Mesodermal cell (in vitro differentiated cells): Measurements from ENCODE around the gene CCDC88C.

Source experiments
- H3K27ac ChIP-seq: 2 replicates; pipeline ENCODE4 v1.7.0; 2013; ENCODE audit warnings: mild to moderate bottlenecking, low read depth, low read length, moderate library complexity; ENCODE audit not compliant: severe bottlenecking
- H3K36me3 ChIP-seq: 2 replicates; pipeline ENCODE4 v1.7.1; 2013; ENCODE audit warnings: mild to moderate bottlenecking, low read length, moderate library complexity; ENCODE audit not compliant: control insufficient read depth, insufficient read depth
- H3K4me1 ChIP-seq: one replicate; pipeline ENCODE4 v1.7.1; 2013; ENCODE audit warnings: mild to moderate bottlenecking, low read length; ENCODE audit not compliant: insufficient read depth, control insufficient read depth, poor library complexity, severe bottlenecking
- H3K4me3 ChIP-seq: 2 replicates; pipeline ENCODE4 v1.7.0; 2013; ENCODE audit warnings: low read length, control low read depth, mild to moderate bottlenecking; ENCODE audit not compliant: insufficient read depth, poor library complexity, severe bottlenecking; ENCODE audit errors: extremely low read depth
- H3K9me3 ChIP-seq: 2 replicates; pipeline ENCODE4 v1.7.1; 2013; ENCODE audit warnings: mild to moderate bottlenecking, low read length, moderate library complexity; ENCODE audit not compliant: control insufficient read depth
- WGBS, 2 experiments: methylation state at CpG; one replicate each; pipeline ENCODE4 v1.1.5; 2013; ENCODE audit warnings: missing lambda C conversion rate in 2 of 2; ENCODE audit not compliant: insufficient coverage in 2 of 2; 5-methylcytosine and 5-hydroxymethylcytosine counted together

CCDC88C gene

GRCh38 chr14:91361233-91361811 is 56.3 kb downstream of the CCDC88C start:
- Histone ChIP-seq H3K9me3 (no peaks in the 10 kb centered on the region), H3K27ac (no peak overlapping the region), H3K4me1 (peaks cover 4% of the 10 kb centered on the region), H3K4me3 (no peak overlapping the region), H3K36me3 (no peaks in the 10 kb centered on the region)
- 87 to 96% methylated on average over 9 to 12 of the region's 14 CpGs for WGBS, 2 experiments

- no peaks in the 10 kb centered on the region for H3K36me3 ChIP-seq
- no peaks in the 10 kb centered on the region for H3K9me3 ChIP-seq
- peaks cover 3% of the 10 kb centered on the region for H3K4me1 ChIP-seq
- H3K27ac ChIP-seq = no peak overlapping the region
- no peak overlapping the region for H3K4me3 ChIP-seq
- WGBS, 2 experiments = 83 to 91% methylated on average over 13 to 14 of the region's 17 CpGs
Observed at GRCh38 chr14:91360490-91361232, 57.0 kb downstream of the CCDC88C start.

GRCh38 chr14:91358654-91359220 is 58.9 kb downstream of the CCDC88C start:
- no peaks in the 10 kb centered on the region for H3K9me3 ChIP-seq
- no peaks in the 10 kb centered on the region for H3K36me3 ChIP-seq
- H3K27ac ChIP-seq = no peak overlapping the region
- H3K4me3 ChIP-seq = no peak overlapping the region
- WGBS, 2 experiments = 95 to 98% methylated on average over 11 to 12 of the region's 13 CpGs
- H3K4me1 ChIP-seq = no peaks in the 10 kb centered on the region

GRCh38 chr14:91358025-91358319 is 59.6 kb downstream of the CCDC88C start:
- H3K36me3 ChIP-seq = no peaks in the 10 kb centered on the region
- no peak overlapping the region for H3K27ac ChIP-seq
- no peak overlapping the region for H3K4me3 ChIP-seq
- no peaks in the 10 kb centered on the region for H3K9me3 ChIP-seq
- WGBS, 2 experiments = 82 to 90% methylated on average over 7 to 9 of the region's 9 CpGs
- H3K4me1 ChIP-seq = no peaks in the 10 kb centered on the region

- no peaks in the 10 kb centered on the region for H3K4me1 ChIP-seq
- WGBS, 2 experiments = 92 to 94% methylated on average over 20 of the region's 21 CpGs
- H3K36me3 ChIP-seq = no peaks in the 10 kb centered on the region
- H3K9me3 ChIP-seq = no peaks in the 10 kb centered on the region
- H3K27ac ChIP-seq = no peak overlapping the region
- H3K4me3 ChIP-seq = no peak overlapping the region
Observed at GRCh38 chr14:91357272-91358024, 60.2 kb downstream of the CCDC88C start.

- Histone ChIP-seq H3K4me1 (no peaks in the 10 kb centered on the region), H3K9me3 (no peaks in the 10 kb centered on the region), H3K36me3 (no peaks in the 10 kb centered on the region), H3K4me3 (no peak overlapping the region), H3K27ac (no peak overlapping the region)
- WGBS, 2 experiments = 74 to 85% methylated on average over 7 to 11 of the region's 12 CpGs
Observed at GRCh38 chr14:91356181-91356763, 61.3 kb downstream of the CCDC88C start.

GRCh38 chr14:91354979-91355685 is 62.5 kb downstream of the CCDC88C start:
- Histone ChIP-seq H3K27ac (no peak overlapping the region), H3K9me3 (no peaks in the 10 kb centered on the region)
- WGBS, 2 experiments = 85% methylated on average over 23 to 26 of the region's 27 CpGs

GRCh38 chr14:91354221-91354916 is 63.3 kb downstream of the CCDC88C start:
- 97 to 99% methylated on average over 8 to 13 of the region's 14 CpGs for WGBS, 2 experiments
- Histone ChIP-seq H3K4me3 (no peak overlapping the region), H3K27ac (no peak overlapping the region), H3K36me3 (no peaks in the 10 kb centered on the region), H3K9me3 (no peaks in the 10 kb centered on the region), H3K4me1 (peaks cover 4% of the 10 kb centered on the region)

More at GRCh38 chr14:91354979-91355685, 62.5 kb downstream of the CCDC88C start:
- Histone ChIP-seq H3K4me3 (no peak overlapping the region), H3K4me1 (peaks cover 4% of the 10 kb centered on the region), H3K36me3 (no peaks in the 10 kb centered on the region)

GRCh38 chr14:91352728-91353692 is 64.6 kb downstream of the CCDC88C start:
- WGBS, 2 experiments = 87 to 91% methylated on average over 13 to 16 of the region's 17 CpGs
- H3K36me3 ChIP-seq = no peaks in the 10 kb centered on the region
- H3K27ac ChIP-seq = no peak overlapping the region
- no peak overlapping the region for H3K4me3 ChIP-seq
- peaks cover 4% of the 10 kb centered on the region for H3K4me1 ChIP-seq
- H3K9me3 ChIP-seq = no peaks in the 10 kb centered on the region
